Stimulated activated naive CD4-positive, alpha-beta T cell treated with Interleukin-2 at 50 U/mL for 16 hours (primary cell): Measurements from ENCODE around the gene SDK1.
"Not testable (repeated sequence)": the region's sequence is repeated elsewhere in the genome, so short reads cannot be mapped to it uniquely, and the experiment has no call there.

Source experiments
- DNase-seq: peaks from one replicate; lab custom pipeline; 2025; lab: John Stamatoyannopoulos, UW

The SDK1 gene

GRCh38 chr7:3733541-3734140 is 432.6 kb downstream of the SDK1 start:
- no peak for DNase-seq

GRCh38 chr7:3738964-3739363 is 437.9 kb downstream of the SDK1 start:
- no peak for DNase-seq

- no peak for DNase-seq
Observed at GRCh38 chr7:3739983-3740382, 438.9 kb downstream of the SDK1 start.

- no peak for DNase-seq
Observed at GRCh38 chr7:3747467-3747866, 446.4 kb downstream of the SDK1 start.

- DNase-seq, result no peak
Observed at GRCh38 chr7:3748389-3748788, 447.3 kb downstream of the SDK1 start.

GRCh38 chr7:3753868-3754267 is 452.8 kb downstream of the SDK1 start:
- DNase-seq, result no peak

- DNase-seq, result no peak
Observed at GRCh38 chr7:3754493-3755341, 453.7 kb downstream of the SDK1 start.

- DNase-seq, result not testable (repeated sequence)
Observed at GRCh38 chr7:3755778-3756453, 454.9 kb downstream of the SDK1 start.

GRCh38 chr7:3757059-3757458 is 456.0 kb downstream of the SDK1 start:
- no peak for DNase-seq

GRCh38 chr7:3760651-3761050 is 459.6 kb downstream of the SDK1 start:
- no peak for DNase-seq

GRCh38 chr7:3762146-3762831 is 461.2 kb downstream of the SDK1 start:
- no peak for DNase-seq

- no peak for DNase-seq
Observed at GRCh38 chr7:3767917-3768777, 467.1 kb downstream of the SDK1 start.

- no peak for DNase-seq
Observed at GRCh38 chr7:3771906-3772305, 470.9 kb downstream of the SDK1 start.

- DNase-seq, result no peak
Observed at GRCh38 chr7:3778345-3778744, 477.3 kb downstream of the SDK1 start.

GRCh38 chr7:3780016-3780415 is 479.0 kb downstream of the SDK1 start:
- DNase-seq, result no peak

- DNase-seq, result no peak
Observed at GRCh38 chr7:3780525-3780924, 479.5 kb downstream of the SDK1 start.

- DNase-seq, result no peak
Observed at GRCh38 chr7:3781607-3782006, 480.6 kb downstream of the SDK1 start.

- DNase-seq, result no peak
Observed at GRCh38 chr7:3787717-3788264, 486.7 kb downstream of the SDK1 start.

- no peak for DNase-seq
Observed at GRCh38 chr7:3790803-3791202, 489.8 kb downstream of the SDK1 start.

- no peak for DNase-seq
Observed at GRCh38 chr7:3791327-3791726, 490.3 kb downstream of the SDK1 start.

GRCh38 chr7:3795141-3795540 is 494.1 kb downstream of the SDK1 start:
- no peak for DNase-seq
